Hematopoietic multipotent progenitor cell treated with erythropoietin and hydrocortisone succinate and interleukin-3 and kit ligand, for 4 days (in vitro differentiated cells): ENCODE data around the gene ZNF512B.
"Not testable (repeated sequence)": the region's sequence is repeated elsewhere in the genome, so short reads cannot be mapped to it uniquely, and the experiment has no call there.

Experiments
- DNase-seq: peaks from one replicate; pipeline ENCODE4 v3.0.0-alpha.2; 2015

Gene ZNF512B

GRCh38 chr20:63969838-63970713 lies at the start of gene ZNF512B:
Gene ZNF512B (minus strand): TSS chr20:63969930. CDS start chr20:63967950, 1,980 bp downstream.
- peak; percentile 85 for DNase-seq

GRCh38 chr20:64015635-64016034 lies 45.9 kb upstream of the ZNF512B start:
- no peak for DNase-seq

GRCh38 chr20:64012385-64013154 lies 42.8 kb upstream of the ZNF512B start:
- not testable (repeated sequence) for DNase-seq

- DNase-seq, result no peak
These were observed 41.6 kb upstream of the ZNF512B start for GRCh38 chr20:64011366-64011779.

GRCh38 chr20:64010711-64011237 lies 41.0 kb upstream of the ZNF512B start:
- no peak for DNase-seq

- peak; percentile 30 for DNase-seq
These were observed 40.2 kb upstream of the ZNF512B start for GRCh38 chr20:64009811-64010387.

GRCh38 chr20:64006902-64007301 lies 37.2 kb upstream of the ZNF512B start:
- no peak for DNase-seq

- no peak for DNase-seq
These were observed 36.8 kb upstream of the ZNF512B start for GRCh38 chr20:64006490-64006889.

- no peak for DNase-seq
These were observed 35.7 kb upstream of the ZNF512B start for GRCh38 chr20:64005394-64005793.

GRCh38 chr20:64003960-64004725 lies 34.4 kb upstream of the ZNF512B start:
- no peak for DNase-seq

- DNase-seq, result no peak
These were observed 31.9 kb upstream of the ZNF512B start for GRCh38 chr20:64001607-64002011.

GRCh38 chr20:64000906-64001305 lies 31.2 kb upstream of the ZNF512B start:
- DNase-seq, result no peak

- no peak for DNase-seq
These were observed 13.2 kb upstream of the ZNF512B start for GRCh38 chr20:63982937-63983336.

GRCh38 chr20:63980806-63981728 lies 11.3 kb upstream of the ZNF512B start, which contains the start of gene PRPF6:
Gene PRPF6 (plus strand): TSS chr20:63981132. CDS start chr20:63981246, 114 bp downstream.
- DNase-seq, result peak; percentile 99

- DNase-seq, result no peak
These were observed 10.6 kb upstream of the ZNF512B start for GRCh38 chr20:63980317-63980805.

GRCh38 chr20:63979557-63980316 lies 10.0 kb upstream of the ZNF512B start, which contains the start of gene SAMD10:
Gene SAMD10 (minus strand): TSS chr20:63979642. CDS start chr20:63979467, 175 bp downstream.
- peak; percentile 95 for DNase-seq

GRCh38 chr20:63979229-63979556 lies 9.5 kb upstream of the ZNF512B start:
- DNase-seq, result no peak

- peak; percentile 69 for DNase-seq
These were observed 8.8 kb upstream of the ZNF512B start for GRCh38 chr20:63978319-63979228.

GRCh38 chr20:63977739-63978276 lies 8.1 kb upstream of the ZNF512B start:
- DNase-seq, result peak; percentile 85
